Testis (tissue), 3 donors: ENCODE results near the gene MYRF. TPM values are rescaled to one million over a fixed set of nuclear protein-coding genes. Genes with fewer than 3 reads are reported as not detected.

Experiments used
- DNase-seq: peaks from one replicate; pipeline ENCODE4 v3.0.0-alpha.2; 2019
- H3K27ac ChIP-seq, 2 donors: fragments of 200-600 bp; sonication (generic); one replicate each; pipeline ENCODE4 v1.5.1; 2019
- H3K27me3 ChIP-seq: fragments of 200-600 bp; sonication (generic); one replicate; pipeline ENCODE4 v1.5.1; 2019
- H3K36me3 ChIP-seq: fragments of 200-600 bp; sonication (generic); one replicate; pipeline ENCODE4 v1.5.1; 2017; ENCODE audit warnings: low read depth; ENCODE audit errors: missing control alignments
- H3K4me1 ChIP-seq: fragments of 200-600 bp; sonication (generic); one replicate; pipeline ENCODE4 v1.5.1; 2019
- H3K4me3 ChIP-seq, 2 donors: fragments of 200-600 bp; sonication (generic); one replicate each; pipeline ENCODE4 v1.5.1; 2017 to 2019
- H3K9me3 ChIP-seq: fragments of 200-600 bp; sonication (generic); one replicate; pipeline ENCODE4 v1.5.1; 2017
- CTCF ChIP-seq, 3 experiments: fragments of 450-650 bp in 2 of 3; fragments of 200-600 bp in 1 of 3; sonication (generic) in 1 of 3; IDR thresholded peaks; one replicate each; pipeline ENCODE4 v1.5.1; 2016 to 2019; ENCODE audit warnings: antibody characterized with exemption in 3 of 3, mild to moderate bottlenecking in 2 of 3, moderate library complexity in 1 of 3
- POLR2A ChIP-seq: fragments of 450-650 bp; IDR thresholded peaks from one replicate; pipeline ENCODE4 v1.6.1; 2017; ENCODE audit warnings: antibody characterized with exemption, mild to moderate bottlenecking, moderate library complexity
- WGBS, 2 donors: methylation state at CpG; one replicate each; pipeline ENCODE4 v1.1.5; 2018; 5-methylcytosine and 5-hydroxymethylcytosine counted together
- intact Hi-C: fragments of 100-400 bp; cut with DNase I; formaldehyde crosslinking; loops from one replicate; pipeline ENCODE4 v1.15.1; 2023; ENCODE audit warnings: low total_unique reads
- polyA plus RNA-seq: library from polyadenylated mRNA; stranded (reverse); fragments of 350-450 nt; fragmentation: Illumina TruSeq; extraction: RNeasy Lipid Tissue Mini Kit (QIAGEN cat#74804); gene quantifications from one replicate; pipeline ENCODE4 v1.2.3, GENCODE V29; 2014; ENCODE audit warnings: low read depth, low replicate concordance; ENCODE audit not compliant: insufficient read depth
- total RNA-seq, 2 donors: library from RNA; depleted of rRNA; stranded (reverse); fragments of >200 nt; gene quantifications; one replicate each; pipeline ENCODE4 v1.2.3, GENCODE V29; 2016

The MYRF gene
- total and polyA plus RNA-seq, 3 donors from 2014 or later, result 9.2 to 15.2 (median 10.7) TPM

GRCh38 chr11:61739413-61739812 lies 13.0 kb upstream of the MYRF start:
- no peaks in the 10 kb centered on the region for H3K36me3 ChIP-seq
- no peaks in the 10 kb centered on the region for H3K27me3 ChIP-seq
- no peak for DNase-seq
- 87 to 89% methylated on average over 11 to 15 of the region's 15 CpGs for WGBS, 2 donors
- no peaks in the 10 kb centered on the region for H3K9me3 ChIP-seq
- intact Hi-C loops, result no loop called here
- peak overlapping the region in 1 of 2 donors; percentile 25 for H3K27ac ChIP-seq
- TF ChIP-seq CTCF (IDR thresholded peaks at IDR 0.05) (no peak), POLR2A (no peak)
- no peak overlapping the region for H3K4me3 ChIP-seq
- H3K4me1 ChIP-seq, result peaks cover 18% of the 10 kb centered on the region

GRCh38 chr11:61739966-61740365 lies 12.5 kb upstream of the MYRF start:
- H3K27me3 ChIP-seq, result no peaks in the 10 kb centered on the region
- no peaks in the 10 kb centered on the region for H3K9me3 ChIP-seq
- no peak overlapping the region for H3K4me3 ChIP-seq
- no peaks in the 10 kb centered on the region for H3K36me3 ChIP-seq
- WGBS, 2 donors, result 72 to 86% methylated on average over 5 to 7 of the region's 7 CpGs
- TF ChIP-seq POLR2A, result no peak
- TF ChIP-seq CTCF (IDR thresholded peaks at IDR 0.05), result no peak
- intact Hi-C loops, result no loop called here
- peaks cover 19% of the 10 kb centered on the region for H3K4me1 ChIP-seq
- DNase-seq, result no peak
- peak overlapping the region in 1 of 2 donors; percentile 25 for H3K27ac ChIP-seq

- H3K4me3 ChIP-seq, result no peak overlapping the region
- no peak overlapping the region for H3K27ac ChIP-seq
- H3K9me3 ChIP-seq, result no peaks in the 10 kb centered on the region
- WGBS, 2 donors, result 60 to 77% methylated on average over 3 to 7 of the region's 7 CpGs
- no peak for DNase-seq
- H3K27me3 ChIP-seq, result no peaks in the 10 kb centered on the region
- intact Hi-C loops, result no loop called here
- no peaks in the 10 kb centered on the region for H3K36me3 ChIP-seq
- TF ChIP-seq POLR2A (no peak), CTCF (IDR thresholded peaks at IDR 0.05) (no peak)
- H3K4me1 ChIP-seq, result peaks cover 30% of the 10 kb centered on the region
Observed at GRCh38 chr11:61742391-61742790, 10.0 kb upstream of the MYRF start.

- Histone ChIP-seq H3K9me3 (no peaks in the 10 kb centered on the region), H3K4me1 (peaks cover 27% of the 10 kb centered on the region), H3K27me3 (no peaks in the 10 kb centered on the region), H3K27ac (no peak overlapping the region), H3K4me3 (no peak overlapping the region), H3K36me3 (no peaks in the 10 kb centered on the region)
- DNase-seq, result no peak
- intact Hi-C loops, result no loop called here
- WGBS, 2 donors, result 93 to 97% methylated on average over 22 to 42 of the region's 42 CpGs
- TF ChIP-seq POLR2A, result no peak
- no peak for TF ChIP-seq CTCF (IDR thresholded peaks at IDR 0.05)
Observed at GRCh38 chr11:61743486-61744095, 8.8 kb upstream of the MYRF start.

GRCh38 chr11:61744181-61744580 lies 8.3 kb upstream of the MYRF start:
- no peaks in the 10 kb centered on the region for H3K36me3 ChIP-seq
- H3K27me3 ChIP-seq, result no peaks in the 10 kb centered on the region
- H3K27ac ChIP-seq, result peak overlapping the region; percentile 64 to 79
- no peak for DNase-seq
- H3K4me1 ChIP-seq, result peaks cover 24% of the 10 kb centered on the region
- TF ChIP-seq POLR2A (no peak), CTCF (IDR thresholded peaks at IDR 0.05) (no peak)
- intact Hi-C loops, result no loop called here
- H3K4me3 ChIP-seq, result no peak overlapping the region
- 90 to 94% methylated on average over 11 to 20 of the region's 20 CpGs for WGBS, 2 donors
- H3K9me3 ChIP-seq, result no peaks in the 10 kb centered on the region
